Endothelial cell of umbilical vein (primary cell): ENCODE measurements around the gene ATIC.

Experiments
- EZH2 ChIP-seq: IDR thresholded peaks from 2 replicates; pipeline ENCODE4 v1.6.1; 2012; ENCODE audit warnings: borderline replicate concordance, low read depth, mild to moderate bottlenecking, moderate library complexity, low read length, inconsistent platforms; ENCODE audit not compliant: severe bottlenecking
- MAX ChIP-seq: IDR thresholded peaks from 2 replicates; pipeline ENCODE4 v1.6.1; 2011; ENCODE audit not compliant: insufficient read depth, insufficient read length
- POLR2A ChIP-seq: IDR thresholded peaks from 2 replicates; pipeline ENCODE4 v1.6.1; 2012; ENCODE audit warnings: low read depth, mild to moderate bottlenecking, control low read depth, low read length
- POLR2AphosphoS5 ChIP-seq: IDR thresholded peaks from 2 replicates; pipeline ENCODE4 v1.6.1; 2012; ENCODE audit warnings: low read depth, mild to moderate bottlenecking, control low read depth, low read length, moderate library complexity; ENCODE audit not compliant: insufficient read depth
- TF ChIP-seq, protein P1 (sequence below), 2 donors: IDR thresholded peaks; 1 replicate in 1 of 2; 2 replicates in 1 of 2; pipeline ENCODE4 v1.5.1; 2011; ENCODE audit warnings: low read length in 2 of 2, mild to moderate bottlenecking in 2 of 2, moderate library complexity in 2 of 2, control low read depth in 1 of 2, inconsistent platforms in 1 of 2, low read depth in 1 of 2; ENCODE audit not compliant: insufficient read depth in 1 of 2; ENCODE audit errors: extremely low read depth in 1 of 2

GRCh38 chr2:215384710-215385109, 72.9 kb downstream of the ATIC start:
- TF ChIP-seq, protein P1, sequence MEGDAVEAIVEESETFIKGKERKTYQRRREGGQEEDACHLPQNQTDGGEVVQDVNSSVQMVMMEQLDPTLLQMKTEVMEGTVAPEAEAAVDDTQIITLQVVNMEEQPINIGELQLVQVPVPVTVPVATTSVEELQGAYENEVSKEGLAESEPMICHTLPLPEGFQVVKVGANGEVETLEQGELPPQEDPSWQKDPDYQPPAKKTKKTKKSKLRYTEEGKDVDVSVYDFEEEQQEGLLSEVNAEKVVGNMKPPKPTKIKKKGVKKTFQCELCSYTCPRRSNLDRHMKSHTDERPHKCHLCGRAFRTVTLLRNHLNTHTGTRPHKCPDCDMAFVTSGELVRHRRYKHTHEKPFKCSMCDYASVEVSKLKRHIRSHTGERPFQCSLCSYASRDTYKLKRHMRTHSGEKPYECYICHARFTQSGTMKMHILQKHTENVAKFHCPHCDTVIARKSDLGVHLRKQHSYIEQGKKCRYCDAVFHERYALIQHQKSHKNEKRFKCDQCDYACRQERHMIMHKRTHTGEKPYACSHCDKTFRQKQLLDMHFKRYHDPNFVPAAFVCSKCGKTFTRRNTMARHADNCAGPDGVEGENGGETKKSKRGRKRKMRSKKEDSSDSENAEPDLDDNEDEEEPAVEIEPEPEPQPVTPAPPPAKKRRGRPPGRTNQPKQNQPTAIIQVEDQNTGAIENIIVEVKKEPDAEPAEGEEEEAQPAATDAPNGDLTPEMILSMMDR (IDR thresholded peaks at IDR 0.05; ENCODE audit: extremely low read depth in 1 of 2, insufficient read depth in 1 of 2, low read depth in 1 of 2, low read length in 2 of 2) = no peak
- TF ChIP-seq POLR2AphosphoS5 (no peak), POLR2A (no peak), EZH2 (no peak), MAX (no peak)
